A673 (cell line): Measurements from ENCODE around the gene SLC16A12. TPM values are rescaled to one million over a fixed set of nuclear protein-coding genes. Genes with fewer than 3 reads are reported as not detected.

Experiments
- Bru-seq: library from RNA; stranded (reverse); fragments of 400-500 nt; gene quantifications from one replicate; lab custom pipeline; 2021; lab: Mats Ljungman, UMichigan
- BruChase-seq, 2 experiments: library from RNA; stranded (reverse); fragments of 400-500 nt; gene quantifications; one replicate each; lab custom pipeline; 2021; lab: Mats Ljungman, UMichigan
- BruUV-seq: library from RNA; stranded (reverse); fragments of 400-500 nt; replicated peaks from 2 replicates; lab custom pipeline; 2021; lab: Mats Ljungman, UMichigan
- CTCF ChIA-PET: fragments of 300-600 bp; sonication (Branson Sonifier 250); formaldehyde crosslinking; loops from one replicate; lab custom pipeline; 2022; ENCODE audit warnings: antibody characterized with exemption; lab: Charles Lee
- POLR2A ChIA-PET: fragments of 300-600 bp; sonication (Branson Sonifier 250); formaldehyde crosslinking; loops from one replicate; lab custom pipeline; 2022; ENCODE audit warnings: antibody characterized with exemption; ENCODE audit not compliant: low non-redundant PET; lab: Charles Lee
- DNase-seq: peaks from one replicate; pipeline ENCODE4 v3.0.0-alpha.2; 2015; ENCODE audit warnings: low spot score
- H3K27ac ChIP-seq: fragments of 200-600 bp; sonication (generic); 2 replicates; pipeline ENCODE4 v1.5.1; 2016; ENCODE audit warnings: mixed run types, low read depth, mild to moderate bottlenecking, mixed read lengths, antibody characterized with exemption, low read length; ENCODE audit not compliant: poor library complexity, severe bottlenecking
- H3K27me3 ChIP-seq: fragments of 200-600 bp; sonication (generic); replicated peaks from 2 replicates; pipeline ENCODE4 v1.6.1; 2017; ENCODE audit warnings: mixed run types, low read depth, mild to moderate bottlenecking, mixed read lengths, antibody characterized with exemption, low read length; ENCODE audit not compliant: insufficient read depth, poor library complexity
- H3K36me3 ChIP-seq: fragments of 200-600 bp; sonication (generic); 2 replicates; pipeline ENCODE4 v1.6.1; 2016; ENCODE audit warnings: mixed run types, mild to moderate bottlenecking, mixed read lengths, antibody characterized with exemption, low read length; ENCODE audit not compliant: insufficient read depth, poor library complexity, severe bottlenecking
- H3K4me1 ChIP-seq: fragments of 200-600 bp; sonication (generic); 2 replicates; pipeline ENCODE4 v1.6.1; 2017; ENCODE audit warnings: mixed run types, mild to moderate bottlenecking, mixed read lengths, antibody characterized with exemption, low read length; ENCODE audit not compliant: insufficient read depth, poor library complexity, severe bottlenecking
- H3K4me3 ChIP-seq: fragments of 200-600 bp; sonication (generic); 2 replicates; pipeline ENCODE4 v1.5.1; 2016; ENCODE audit warnings: low read depth, mixed run types, mild to moderate bottlenecking, mixed read lengths, low read length; ENCODE audit not compliant: poor library complexity, severe bottlenecking
- H3K9me3 ChIP-seq: fragments of 200-600 bp; sonication (generic); 2 replicates; pipeline ENCODE4 v1.6.1; 2016; ENCODE audit warnings: mixed run types, low read depth, mild to moderate bottlenecking, mixed read lengths, antibody characterized with exemption, low read length; ENCODE audit not compliant: poor library complexity, severe bottlenecking
- EZH2 ChIP-seq: fragments of 200-600 bp; sonication (generic); IDR thresholded peaks from 2 replicates; pipeline ENCODE4 v1.6.1; 2017; ENCODE audit warnings: borderline replicate concordance, low read depth, mild to moderate bottlenecking, mixed read lengths, antibody characterized with exemption, low read length; ENCODE audit not compliant: poor library complexity, severe bottlenecking
- intact Hi-C: fragments of 100-400 bp; cut with micrococcal nuclease; formaldehyde crosslinking; loops from one replicate; pipeline ENCODE4 v1.10.0; 2022; ENCODE audit not compliant: unreplicated experiment
- long read RNA-seq: library from polyadenylated mRNA; stranded (forward); transcript quantifications from one replicate; pipeline ENCODE4 v2.0.0, GENCODE V29; 2022
- total RNA-seq: library from RNA; stranded (reverse); gene quantifications from 2 replicates; pipeline ENCODE4 v1.2.3, GENCODE V29; 2021
- TF ChIP-seq, protein P1 (sequence below): fragments of 300-800, 200-600 bp; sonication (generic); conservative IDR thresholded peaks from 2 replicates; pipeline ENCODE4 v1.5.1; 2017; ENCODE audit warnings: low read depth, mild to moderate bottlenecking, antibody characterized with exemption, low read length, moderate library complexity, mixed read lengths

Gene SLC16A12, protein sequence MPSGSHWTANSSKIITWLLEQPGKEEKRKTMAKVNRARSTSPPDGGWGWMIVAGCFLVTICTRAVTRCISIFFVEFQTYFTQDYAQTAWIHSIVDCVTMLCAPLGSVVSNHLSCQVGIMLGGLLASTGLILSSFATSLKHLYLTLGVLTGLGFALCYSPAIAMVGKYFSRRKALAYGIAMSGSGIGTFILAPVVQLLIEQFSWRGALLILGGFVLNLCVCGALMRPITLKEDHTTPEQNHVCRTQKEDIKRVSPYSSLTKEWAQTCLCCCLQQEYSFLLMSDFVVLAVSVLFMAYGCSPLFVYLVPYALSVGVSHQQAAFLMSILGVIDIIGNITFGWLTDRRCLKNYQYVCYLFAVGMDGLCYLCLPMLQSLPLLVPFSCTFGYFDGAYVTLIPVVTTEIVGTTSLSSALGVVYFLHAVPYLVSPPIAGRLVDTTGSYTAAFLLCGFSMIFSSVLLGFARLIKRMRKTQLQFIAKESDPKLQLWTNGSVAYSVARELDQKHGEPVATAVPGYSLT
- total RNA-seq: 0.54 and 0.74 TPM in 2 replicates
- Bru-seq, nascent RNA: percentile 31 among the genes with signal in this experiment
- percentile 28 among the genes with signal in this experiment for BruChase-seq, experiment 1, labeled RNA remaining after a 2-hour chase
- percentile 29 among the genes with signal in this experiment for BruChase-seq, experiment 2, labeled RNA remaining after a 6-hour chase
- long read RNA-seq, partial matches to known transcripts: 0 of 1 reads
- long read RNA-seq, other reads (novel, unspliced or antisense): 1 of 1 reads

DNA sequence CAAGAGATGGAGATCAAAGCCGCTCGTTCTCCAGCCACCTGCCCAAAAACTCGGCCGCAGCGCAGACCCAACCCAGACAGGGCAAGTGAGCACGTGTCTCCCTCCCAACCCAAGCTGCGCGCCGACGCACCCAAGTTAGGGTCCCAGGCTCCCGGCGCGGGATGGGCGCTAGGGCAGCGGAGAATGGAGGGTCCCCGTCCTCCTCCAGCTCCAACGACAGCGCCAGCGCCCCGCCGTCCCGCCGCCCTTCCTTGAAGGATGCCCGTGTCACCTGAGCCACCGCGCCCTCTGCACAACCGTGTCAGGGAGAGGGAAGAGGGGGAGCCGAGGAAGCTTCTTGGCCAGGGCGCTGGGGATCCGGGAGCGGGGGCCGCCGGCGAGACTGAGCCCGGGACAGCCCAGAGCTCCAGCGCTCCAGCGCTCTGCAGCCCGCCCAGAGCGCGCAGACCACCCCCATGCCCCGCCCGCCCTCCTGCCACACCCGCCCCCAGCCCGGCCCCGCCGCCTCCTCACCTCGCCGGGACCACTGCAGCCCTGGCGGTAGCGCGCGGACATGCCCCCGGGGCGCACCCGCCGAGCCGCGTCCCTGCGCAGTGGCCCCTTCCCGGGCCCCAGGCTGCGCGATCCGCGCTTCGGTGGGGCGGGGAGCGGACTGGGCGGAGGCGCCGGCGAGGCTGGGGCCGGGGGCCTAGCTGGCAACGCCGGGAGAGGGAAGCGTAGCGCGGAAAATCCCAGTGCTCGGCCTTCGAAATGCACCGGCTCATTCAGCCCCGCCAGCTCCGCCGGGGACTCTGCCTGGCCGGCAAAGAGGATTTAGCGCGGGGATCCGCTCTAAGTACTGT is at the start of gene SLC16A12:
Gene SLC16A12 (minus strand): TSS at position 424 of the 842 bp plus-strand sequence. CDS start 73,016 bp downstream, outside the sequence.
- H3K4me1 ChIP-seq: peaks cover 5% of the 10 kb centered on the region
- no TSS peak for BruUV-seq
- no peaks in the 10 kb centered on the region for H3K36me3 ChIP-seq
- H3K4me3 ChIP-seq: peak within 1 kb of the TSS; percentile 48
- no peaks in the 10 kb centered on the region for H3K27me3 ChIP-seq
- peak; percentile 36 for DNase-seq
- no peaks in the 10 kb centered on the region for H3K9me3 ChIP-seq
- CTCF ChIA-PET: interaction anchor here (0.6 kb wide), 1 partner anchor 1993 kb away, joined by 8 read pairs; no protein-coding TSS in a partner anchor
- H3K27ac ChIP-seq: no peak within 1 kb of the TSS
- TF ChIP-seq, protein P1, sequence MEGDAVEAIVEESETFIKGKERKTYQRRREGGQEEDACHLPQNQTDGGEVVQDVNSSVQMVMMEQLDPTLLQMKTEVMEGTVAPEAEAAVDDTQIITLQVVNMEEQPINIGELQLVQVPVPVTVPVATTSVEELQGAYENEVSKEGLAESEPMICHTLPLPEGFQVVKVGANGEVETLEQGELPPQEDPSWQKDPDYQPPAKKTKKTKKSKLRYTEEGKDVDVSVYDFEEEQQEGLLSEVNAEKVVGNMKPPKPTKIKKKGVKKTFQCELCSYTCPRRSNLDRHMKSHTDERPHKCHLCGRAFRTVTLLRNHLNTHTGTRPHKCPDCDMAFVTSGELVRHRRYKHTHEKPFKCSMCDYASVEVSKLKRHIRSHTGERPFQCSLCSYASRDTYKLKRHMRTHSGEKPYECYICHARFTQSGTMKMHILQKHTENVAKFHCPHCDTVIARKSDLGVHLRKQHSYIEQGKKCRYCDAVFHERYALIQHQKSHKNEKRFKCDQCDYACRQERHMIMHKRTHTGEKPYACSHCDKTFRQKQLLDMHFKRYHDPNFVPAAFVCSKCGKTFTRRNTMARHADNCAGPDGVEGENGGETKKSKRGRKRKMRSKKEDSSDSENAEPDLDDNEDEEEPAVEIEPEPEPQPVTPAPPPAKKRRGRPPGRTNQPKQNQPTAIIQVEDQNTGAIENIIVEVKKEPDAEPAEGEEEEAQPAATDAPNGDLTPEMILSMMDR: no peak
- TF ChIP-seq EZH2: no peak
- POLR2A ChIA-PET: interaction anchor here (0.5 kb wide), 1 partner anchor 15 kb away, joined by 3 read pairs; no protein-coding TSS in a partner anchor
- intact Hi-C loops: no loop called here

DNA sequence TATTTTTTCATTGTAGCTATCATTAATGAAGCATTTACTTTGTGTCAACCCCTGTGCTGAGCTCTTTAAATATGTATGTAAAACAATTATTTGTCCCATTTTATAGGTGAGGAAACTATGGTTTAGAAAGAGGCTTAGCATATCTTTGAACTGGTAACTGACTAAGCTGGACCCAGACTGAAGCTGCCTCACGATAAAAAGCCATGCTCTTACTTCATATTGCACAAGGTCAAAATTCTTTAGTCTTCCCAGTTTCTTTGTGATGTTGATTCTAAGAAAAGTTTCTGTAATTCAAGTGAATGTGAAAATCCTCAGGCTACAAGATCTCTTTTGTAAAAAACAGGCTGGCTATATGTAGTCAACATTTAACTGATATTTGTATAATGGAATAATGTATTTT is 46.6 kb upstream of the SLC16A12 start:
- no TSS peak for BruUV-seq
- Histone ChIP-seq H3K27ac (no peak overlapping the region), H3K27me3 (no peaks in the 10 kb centered on the region), H3K9me3 (no peaks in the 10 kb centered on the region), H3K4me1 (no peaks in the 10 kb centered on the region), H3K4me3 (no peak overlapping the region), H3K36me3 (peaks cover 5% of the 10 kb centered on the region)
- ChIA-PET POLR2A (no interaction called here), CTCF (no interaction called here)
- intact Hi-C loops: no loop called here
- TF ChIP-seq, protein P1: no peak
- no peak for TF ChIP-seq EZH2
- DNase-seq: no peak

DNA sequence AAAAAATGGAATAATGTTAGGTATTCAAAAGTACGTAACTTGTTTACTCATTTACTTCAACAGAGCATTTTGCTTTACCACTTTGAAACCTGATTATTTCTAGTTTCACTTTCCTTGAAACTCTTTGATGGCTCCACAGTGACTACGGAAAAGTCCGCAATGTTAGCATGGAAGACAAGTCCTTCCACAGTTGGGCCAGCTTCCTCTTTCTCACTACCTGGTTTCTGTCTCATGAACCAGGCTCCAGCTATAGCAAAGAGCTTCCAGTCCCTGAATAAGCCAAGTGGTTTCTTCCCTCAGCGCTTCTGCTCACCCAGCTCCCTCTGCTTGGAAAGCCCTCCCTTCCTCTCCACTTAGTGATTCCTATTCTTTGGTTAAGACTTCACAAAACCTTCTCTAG is 44.8 kb upstream of the SLC16A12 start:
- Histone ChIP-seq H3K27me3 (no peaks in the 10 kb centered on the region), H3K4me3 (no peak overlapping the region), H3K36me3 (peaks cover 5% of the 10 kb centered on the region), H3K9me3 (no peaks in the 10 kb centered on the region), H3K4me1 (no peaks in the 10 kb centered on the region), H3K27ac (no peak overlapping the region)
- DNase-seq: no peak
- no TSS peak for BruUV-seq
- CTCF ChIA-PET: no interaction called here
- POLR2A ChIA-PET: no interaction called here
- intact Hi-C loops: no loop called here
- no peak for TF ChIP-seq EZH2
- TF ChIP-seq, protein P1: no peak
